Hematopoietic multipotent progenitor cell treated with erythropoietin and hydrocortisone succinate and interleukin-3 and kit ligand, for 17 days (in vitro differentiated cells): ENCODE data around the gene PRRT1B.

Experiments
- DNase-seq: peaks from one replicate; pipeline ENCODE4 v3.0.0-alpha.2; 2015; ENCODE audit warnings: low spot score

PRRT1B gene

GRCh38 chr9:131580358-131580757 lies 35.0 kb downstream of the PRRT1B start:
- DNase-seq, result no peak

DNA sequence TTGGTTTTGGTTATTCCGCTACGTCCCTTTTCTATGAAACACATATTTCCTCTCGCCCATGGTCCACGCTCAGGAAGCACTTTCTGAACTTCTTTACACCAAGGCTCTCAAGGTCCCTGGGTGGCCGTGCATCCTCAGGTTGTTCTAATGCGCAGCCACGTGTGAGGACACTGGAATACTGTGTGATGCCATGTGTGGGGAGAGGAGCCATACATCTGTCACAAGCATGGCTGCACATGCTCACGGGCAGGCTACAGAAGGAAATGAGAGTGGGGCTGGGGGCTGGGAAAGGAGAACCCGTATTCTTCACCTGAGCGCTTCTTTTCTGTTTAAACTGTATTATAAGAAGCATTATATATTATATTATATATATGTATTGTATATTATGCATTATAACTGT lies 36.7 kb downstream of the PRRT1B start:
- DNase-seq, result no peak

GRCh38 chr9:131582466-131583336 lies 37.4 kb downstream of the PRRT1B start:
- DNase-seq, result no peak

DNA sequence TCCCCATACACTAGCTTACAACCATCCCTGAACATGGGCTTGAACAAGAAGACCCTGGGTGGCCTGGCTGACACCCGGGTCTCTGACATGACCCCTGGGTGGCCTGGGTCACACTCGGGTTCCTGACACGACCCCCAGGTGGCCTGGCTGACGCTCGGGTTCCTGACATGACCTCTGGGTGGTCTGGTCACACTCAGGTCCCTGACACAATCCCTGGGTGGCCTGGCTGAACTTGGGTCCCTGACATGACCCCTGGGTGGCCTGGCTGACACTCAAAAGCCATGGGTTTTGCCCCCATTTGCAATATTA lies 38.0 kb downstream of the PRRT1B start:
- DNase-seq, result no peak

GRCh38 chr9:131583836-131584555 lies 38.7 kb downstream of the PRRT1B start:
- DNase-seq, result no peak

- DNase-seq, result no peak
These were observed 39.5 kb downstream of the PRRT1B start for GRCh38 chr9:131584858-131585257.

GRCh38 chr9:131585375-131585774 lies 40.1 kb downstream of the PRRT1B start:
- no peak for DNase-seq

DNA sequence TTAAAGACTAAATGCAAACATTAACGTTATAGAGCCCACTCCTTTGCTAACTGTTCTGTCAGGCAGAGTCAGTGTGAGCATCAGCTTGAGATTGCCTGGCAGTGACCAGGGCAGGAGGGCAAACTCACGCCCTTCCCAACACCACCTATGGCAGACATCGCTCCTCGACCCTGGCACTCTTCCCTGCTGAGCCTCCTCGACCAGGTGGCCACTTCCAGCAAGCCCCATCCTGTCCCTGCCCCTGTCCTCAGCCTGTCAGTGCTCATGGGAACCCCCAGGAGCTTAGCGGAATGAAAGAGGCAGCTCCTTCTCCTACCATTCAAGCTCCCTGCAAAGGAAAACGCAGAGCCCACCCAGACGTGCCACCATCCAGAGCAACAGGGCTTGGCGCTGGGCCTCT lies 42.0 kb downstream of the PRRT1B start:
- no peak for DNase-seq

- no peak for DNase-seq
These were observed 42.6 kb downstream of the PRRT1B start for GRCh38 chr9:131587906-131588305.

- DNase-seq, result no peak
These were observed 43.1 kb downstream of the PRRT1B start for GRCh38 chr9:131588396-131588795.

DNA sequence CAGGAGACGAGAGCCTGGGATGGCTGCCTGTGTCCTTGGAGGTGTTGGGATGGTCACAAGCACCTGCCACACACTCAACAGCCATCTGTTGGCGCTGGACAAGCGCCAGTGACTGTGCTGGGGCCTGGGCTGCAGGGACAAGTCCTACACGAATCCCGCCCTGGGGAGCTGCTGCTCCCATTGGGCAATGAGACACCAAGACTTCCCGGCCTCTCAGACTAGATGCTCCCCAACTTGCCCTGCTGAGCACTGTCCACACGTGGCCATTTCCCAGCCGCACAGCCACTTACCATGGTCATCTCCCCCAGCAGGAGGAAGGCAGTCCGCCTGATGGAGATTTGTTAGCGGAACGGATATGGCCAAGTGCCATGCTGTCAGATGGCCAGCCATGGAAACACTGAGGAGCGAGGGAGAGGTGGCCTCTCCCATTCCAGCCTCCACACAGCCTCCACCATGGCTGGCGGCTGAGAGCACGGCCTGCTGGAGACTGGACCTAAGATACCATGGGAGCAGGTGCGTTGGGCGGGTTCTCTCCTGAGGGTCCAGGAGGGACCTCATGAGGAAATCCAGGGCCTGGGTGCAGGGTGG lies 43.9 kb downstream of the PRRT1B start:
- DNase-seq, result no peak

GRCh38 chr9:131589993-131590392 lies 44.7 kb downstream of the PRRT1B start:
- DNase-seq, result no peak

DNA sequence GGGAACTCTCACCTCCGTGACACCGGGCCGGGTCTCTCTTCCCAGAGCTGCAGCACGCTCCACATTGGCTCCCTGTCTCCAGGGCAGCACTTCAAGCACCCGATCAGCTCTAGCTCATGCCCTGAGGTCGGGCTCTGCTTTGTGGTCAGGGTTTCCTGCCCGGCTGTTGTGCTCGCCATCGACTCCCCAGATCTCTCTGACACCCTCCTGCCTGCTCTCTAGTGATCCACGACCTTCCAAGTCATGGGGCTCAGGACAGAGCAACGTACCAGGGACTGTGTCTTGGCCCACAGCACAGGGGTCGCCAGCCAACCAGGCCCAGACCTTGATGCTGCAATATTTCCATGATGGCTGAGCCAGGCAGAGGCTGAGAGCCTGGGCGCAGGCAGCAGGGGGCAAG lies 45.1 kb downstream of the PRRT1B start:
- DNase-seq, result no peak

- peak; percentile 25 for DNase-seq
These were observed 45.9 kb downstream of the PRRT1B start for GRCh38 chr9:131590907-131591844.

DNA sequence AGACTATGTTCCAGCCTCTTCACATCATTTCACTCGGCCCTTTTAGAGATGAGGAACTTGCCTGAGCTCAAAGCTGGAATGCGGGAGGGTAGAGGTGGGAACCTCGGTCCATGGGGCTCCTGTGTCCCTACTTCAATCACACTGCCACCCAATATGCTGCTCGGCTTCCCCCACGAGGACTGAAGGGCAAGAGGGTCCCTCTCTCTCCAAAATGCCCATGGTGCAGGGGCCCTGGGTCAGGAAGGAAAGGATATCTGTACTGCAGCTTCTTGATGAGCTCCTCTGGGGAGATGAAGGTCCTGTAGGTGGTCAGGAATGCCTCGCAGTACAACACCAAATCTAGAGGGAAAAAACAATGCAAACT lies 46.5 kb downstream of the PRRT1B start:
- no peak for DNase-seq

DNA sequence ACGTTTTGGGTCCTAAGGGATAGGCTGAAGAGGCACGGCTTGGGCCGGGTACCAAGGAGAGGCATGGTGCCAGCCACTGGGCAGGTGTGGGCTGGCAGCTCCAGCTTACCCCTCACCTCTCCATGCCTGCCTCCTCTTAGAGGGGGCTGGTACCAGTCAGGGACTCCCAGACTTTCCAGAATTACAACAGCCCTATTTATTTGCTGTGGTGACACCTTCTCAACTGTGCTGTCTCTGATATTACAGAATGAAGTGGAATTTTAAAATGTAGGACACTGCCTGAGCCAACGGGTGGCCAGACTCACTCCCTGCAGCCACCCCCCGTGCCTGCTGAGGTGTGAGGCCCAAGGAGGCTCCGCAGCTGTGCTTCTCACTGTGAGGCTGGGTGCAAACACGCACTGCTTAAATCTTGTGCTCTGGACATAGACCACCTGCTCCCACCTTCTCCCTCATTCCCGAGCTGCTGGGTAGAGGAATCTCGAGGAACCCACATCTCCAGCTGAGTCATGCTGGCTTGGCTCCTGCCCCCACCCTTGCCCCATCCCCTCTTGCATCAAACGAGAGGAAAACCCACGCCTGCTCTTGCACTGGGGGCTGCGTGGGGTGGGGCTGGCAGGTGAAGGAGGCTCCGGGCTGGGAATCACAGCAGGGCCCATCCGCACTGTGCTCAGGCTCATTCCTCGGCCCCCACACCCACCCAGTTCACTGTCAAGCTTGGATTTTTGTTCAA lies 47.9 kb downstream of the PRRT1B start:
- no peak for DNase-seq

GRCh38 chr9:131593936-131594665 lies 48.8 kb downstream of the PRRT1B start:
- DNase-seq, result no peak

DNA sequence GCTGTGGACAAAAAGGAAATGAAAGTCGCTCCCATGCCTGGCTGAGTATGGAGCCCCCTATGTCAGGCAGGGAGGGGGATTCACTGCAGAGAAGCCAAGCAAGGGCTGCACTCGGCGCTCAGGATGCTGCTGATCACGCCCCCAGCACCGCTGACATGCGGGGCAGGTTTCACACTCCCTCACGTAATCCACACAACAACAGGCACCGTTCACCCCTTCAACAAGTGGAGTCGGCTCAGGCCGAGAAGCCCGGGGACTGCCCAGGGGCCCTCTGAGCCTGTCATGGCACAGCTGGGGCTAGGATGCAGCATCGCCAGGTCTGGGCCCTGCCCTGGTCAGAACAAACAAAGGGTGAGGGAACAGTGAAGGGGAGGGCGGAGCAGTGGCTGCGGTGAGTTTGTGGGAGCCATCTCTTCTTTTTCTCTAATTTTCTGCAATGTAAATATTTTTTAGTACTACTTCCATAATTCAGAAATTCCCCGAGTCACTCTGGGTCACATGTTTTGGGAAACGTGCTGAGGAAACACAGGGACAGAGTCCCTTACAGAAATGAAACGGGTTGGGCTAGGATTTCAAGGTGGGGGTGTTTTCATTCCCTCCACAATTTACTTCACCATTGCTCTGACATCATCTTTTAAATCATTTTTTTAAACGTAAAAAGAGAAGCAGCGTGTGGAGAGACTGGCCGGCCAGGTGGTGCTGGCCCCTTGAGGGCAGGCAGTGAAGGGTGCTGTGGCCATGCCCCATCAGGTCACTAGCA lies 49.8 kb downstream of the PRRT1B start:
- DNase-seq, result no peak

DNA sequence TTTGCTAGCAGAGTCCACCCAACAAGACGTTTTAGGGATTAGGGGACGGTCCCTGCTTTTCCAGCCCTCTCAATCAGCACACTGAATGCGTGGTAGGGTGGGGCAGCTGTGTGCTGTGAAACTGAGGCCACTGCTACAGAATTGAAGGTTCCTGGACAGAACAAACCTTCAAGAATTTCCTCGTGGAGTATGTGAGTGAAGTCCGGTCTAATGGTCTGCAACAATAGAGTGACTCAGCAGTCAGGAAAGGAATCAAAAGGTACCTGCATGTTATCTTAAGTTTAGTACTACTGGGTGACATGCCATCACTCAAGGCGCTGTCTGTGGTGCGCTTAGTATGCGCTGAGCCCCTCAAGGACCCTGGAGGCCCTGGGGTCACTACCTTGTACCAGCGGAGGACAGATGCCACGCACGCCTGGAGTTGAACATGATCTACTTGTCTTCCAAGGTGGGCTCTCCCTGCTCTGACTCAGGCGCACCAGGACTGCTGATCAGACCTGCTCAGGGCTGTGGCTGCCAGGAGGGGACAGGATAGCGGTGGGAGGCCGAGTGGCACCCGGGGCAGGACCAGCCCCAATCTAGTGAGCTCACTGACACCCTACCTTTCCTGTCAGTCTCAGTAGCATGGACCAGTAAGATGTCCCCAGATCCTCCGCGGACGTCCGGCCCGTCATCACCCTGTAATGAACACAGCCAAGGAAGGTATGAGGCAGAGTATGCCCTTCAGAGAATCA lies 50.5 kb downstream of the PRRT1B start:
- no peak for DNase-seq

DNA sequence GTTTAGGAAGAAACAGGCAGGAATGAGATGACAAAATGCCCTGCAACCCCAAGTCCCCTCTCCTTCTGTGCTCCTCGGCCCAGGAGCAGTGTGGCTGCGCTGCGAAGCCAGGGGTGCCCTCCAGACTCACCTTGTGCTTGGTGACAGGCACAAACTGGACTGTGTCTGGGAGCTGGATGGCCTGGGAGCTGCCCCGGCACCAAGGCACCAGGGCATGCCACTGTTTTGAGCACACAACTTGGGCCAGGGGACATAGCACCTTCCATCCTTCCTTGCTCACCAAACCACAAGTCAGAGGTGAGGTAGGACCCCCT lies 51.1 kb downstream of the PRRT1B start:
- no peak for DNase-seq
